WTC11 (cell line): ENCODE data around the gene DNAJC18. TPM values are rescaled to one million over a fixed set of nuclear protein-coding genes. Genes with fewer than 3 reads are reported as not detected.

Experiments used
- ATAC-seq: fragments of 200-7000 bp; cut with Tn5 transposase; 2 replicates; pipeline ENCODE4 v1.10.0; 2021; ENCODE audit warnings: mild to moderate bottlenecking, moderate library complexity
- CTCF ChIA-PET: fragments of 300-600 bp; sonication (Branson Sonifier 250); formaldehyde crosslinking; loops from one replicate; lab custom pipeline; 2021; ENCODE audit warnings: antibody characterized with exemption; lab: Charles Lee
- POLR2A ChIA-PET: fragments of 350-600 bp; sonication (Branson Sonifier 250); formaldehyde crosslinking; loops from one replicate; lab custom pipeline; 2021; ENCODE audit warnings: antibody characterized with exemption; lab: Charles Lee
- DNase-seq: peaks from one replicate; pipeline ENCODE4 v3.0.0; 2021; ENCODE audit warnings: low spot score
- H3K27ac Mint-ChIP-seq: 2 replicates; pipeline ENCODE4 v1.8.0; 2021; ENCODE audit warnings: mixed read lengths
- H3K27me3 Mint-ChIP-seq: 2 replicates; pipeline ENCODE4 v1.8.0; 2021; ENCODE audit warnings: low read depth, mild to moderate bottlenecking, moderate library complexity, mixed read lengths
- H3K36me3 Mint-ChIP-seq: 2 replicates; pipeline ENCODE4 v1.8.0; 2021; ENCODE audit warnings: mixed read lengths
- H3K4me1 Mint-ChIP-seq: 2 replicates; pipeline ENCODE4 v1.8.0; 2022; ENCODE audit warnings: mixed read lengths
- H3K4me3 Mint-ChIP-seq: 2 replicates; pipeline ENCODE4 v1.8.0; 2021; ENCODE audit warnings: mild to moderate bottlenecking, moderate library complexity, mixed read lengths
- H3K9me3 Mint-ChIP-seq: 2 replicates; pipeline ENCODE4 v1.8.0; 2021; ENCODE audit warnings: mixed read lengths
- ATF1 ChIP-seq: sonication (generic); formaldehyde crosslinking; IDR thresholded peaks from 2 replicates; pipeline ENCODE4 v1.8.1; 2023; ENCODE audit warnings: mild to moderate bottlenecking, moderate library complexity, missing genetic modification reagents
- CREM ChIP-seq: sonication (generic); formaldehyde crosslinking; IDR thresholded peaks from 2 replicates; pipeline ENCODE4 v1.8.1; 2022; ENCODE audit warnings: mild to moderate bottlenecking, missing genetic modification reagents, moderate library complexity
- E2F1 ChIP-seq: sonication (generic); formaldehyde crosslinking; IDR thresholded peaks from 2 replicates; pipeline ENCODE4 v1.8.0; 2022; ENCODE audit warnings: mild to moderate bottlenecking, missing genetic modification reagents
- E2F5 ChIP-seq: sonication (generic); formaldehyde crosslinking; IDR thresholded peaks from 2 replicates; pipeline ENCODE4 v1.8.1; 2022; ENCODE audit warnings: mild to moderate bottlenecking, moderate library complexity, missing genetic modification reagents
- ETV6 ChIP-seq: sonication (generic); formaldehyde crosslinking; IDR thresholded peaks from 2 replicates; pipeline ENCODE4 v1.8.1; 2022; ENCODE audit warnings: mild to moderate bottlenecking, missing genetic modification reagents
- FOXP1 ChIP-seq: sonication (generic); formaldehyde crosslinking; IDR thresholded peaks from 2 replicates; pipeline ENCODE4 v1.8.0; 2022; ENCODE audit warnings: missing genetic modification reagents, mild to moderate bottlenecking, moderate library complexity, borderline replicate concordance
- HMGA2 ChIP-seq: fragments of 250-450 bp; sonication (Bioruptor Pico); IDR thresholded peaks from 2 replicates; pipeline ENCODE4 v1.4.0; 2021; ENCODE audit warnings: mild to moderate bottlenecking, moderate library complexity
- IRF1 ChIP-seq: sonication (generic); formaldehyde crosslinking; IDR thresholded peaks from 2 replicates; pipeline ENCODE4 v1.8.0; 2023; ENCODE audit warnings: missing genetic modification reagents
- MAX ChIP-seq: sonication (generic); formaldehyde crosslinking; IDR thresholded peaks from 2 replicates; pipeline ENCODE4 v1.8.0; 2022; ENCODE audit warnings: mild to moderate bottlenecking, missing genetic modification reagents
- NFYB ChIP-seq: sonication (generic); formaldehyde crosslinking; conservative IDR thresholded peaks from 2 replicates; pipeline ENCODE4 v1.8.0; 2022; ENCODE audit warnings: low read depth, missing genetic modification reagents
- NR2C2 ChIP-seq: sonication (generic); formaldehyde crosslinking; IDR thresholded peaks from 2 replicates; pipeline ENCODE4 v1.8.0; 2022; ENCODE audit warnings: mild to moderate bottlenecking, missing genetic modification reagents
- SP1 ChIP-seq: sonication (generic); formaldehyde crosslinking; conservative IDR thresholded peaks from 2 replicates; pipeline ENCODE4 v1.8.1; 2022; ENCODE audit warnings: missing genetic modification reagents
- USF2 ChIP-seq: sonication (generic); formaldehyde crosslinking; IDR thresholded peaks from 2 replicates; pipeline ENCODE4 v1.8.1; 2023; ENCODE audit warnings: mild to moderate bottlenecking, missing genetic modification reagents, moderate library complexity
- ZBTB21 ChIP-seq: sonication (generic); formaldehyde crosslinking; IDR thresholded peaks from 2 replicates; pipeline ENCODE4 v1.8.1; 2023; ENCODE audit warnings: mild to moderate bottlenecking, missing genetic modification reagents, borderline replicate concordance
- ZNF263 ChIP-seq: sonication (generic); formaldehyde crosslinking; IDR thresholded peaks from 2 replicates; pipeline ENCODE4 v1.8.1; 2022; ENCODE audit warnings: low read depth, mild to moderate bottlenecking, moderate library complexity, missing genetic modification reagents
- ZNF281 ChIP-seq: sonication (generic); formaldehyde crosslinking; IDR thresholded peaks from 2 replicates; pipeline ENCODE4 v1.8.0; 2023; ENCODE audit warnings: mild to moderate bottlenecking, missing genetic modification reagents
- total RNA-seq: library from RNA; stranded (reverse); gene quantifications from 3 replicates; pipeline ENCODE4 v1.2.3, GENCODE V29; 2021

The DNAJC18 gene
- total RNA-seq, 1 experiment from 2014 or later: 23.7 TPM

GRCh38 chr5:139406963-139407362 is 32.4 kb downstream of the DNAJC18 start:
- H3K9me3 Mint-ChIP-seq: no peaks in the 10 kb centered on the region
- H3K27me3 Mint-ChIP-seq: no peaks in the 10 kb centered on the region
- ChIA-PET CTCF (interaction anchor here (1.2 to 1.4 kb wide), 2 partner anchors 16 to 229 kb away, joined by 3 read pairs; no protein-coding TSS in a partner anchor), POLR2A (interaction anchor here (0.6 kb wide), 1 partner anchor 130 kb away, joined by 6 read pairs; no protein-coding TSS in a partner anchor)
- no peak overlapping the region for H3K27ac Mint-ChIP-seq
- H3K36me3 Mint-ChIP-seq: no peaks in the 10 kb centered on the region
- ATAC-seq: no peak
- peaks cover 16% of the 10 kb centered on the region for H3K4me1 Mint-ChIP-seq
- TF ChIP-seq FOXP1 (CRISPR knock-in tag): no peak
- no peak for TF ChIP-seq IRF1
- no peak for TF ChIP-seq ZNF281
- no peak overlapping the region for H3K4me3 Mint-ChIP-seq
- DNase-seq: no peak

GRCh38 chr5:139404484-139404840 is 34.9 kb downstream of the DNAJC18 start:
- Mint-ChIP-seq H3K4me3 (peak overlapping the region; percentile 94), H3K27me3 (no peaks in the 10 kb centered on the region)
- CTCF ChIA-PET: interaction anchor here (0.6 to 3.4 kb wide), 5 partner anchors 12 to 232 kb away, joined by 3 to 31 read pairs (median 3); partner anchors contain the start of gene PROB1
- no peak for DNase-seq
- POLR2A ChIA-PET: interaction anchor here (0.9 to 1.5 kb wide), 4 partner anchors 9 to 131 kb away, joined by 3 to 4 read pairs (median 4); partner anchors contain the start of genes PAIP2 and PROB1
- no peak for TF ChIP-seq ATF1
- TF ChIP-seq ZBTB21 (CRISPR knock-in tag): no peak
- TF ChIP-seq E2F1 (CRISPR knock-in tag): no peak
- peak; percentile 41; the same call in 1 of the 2 replicates for TF ChIP-seq ZNF263
- TF ChIP-seq ETV6: no peak
- TF ChIP-seq, all 79 proteins: peak for 1
- Mint-ChIP-seq H3K27ac (peak overlapping the region; percentile 95), H3K36me3 (peaks cover 7% of the 10 kb centered on the region), H3K4me1 (peaks cover 16% of the 10 kb centered on the region), H3K9me3 (no peaks in the 10 kb centered on the region)
- ATAC-seq: peak; percentile 2; the same call in 1 of the 2 replicates

GRCh38 chr5:139403787-139404483 is 35.4 kb downstream of the DNAJC18 start, which contains the start of gene SPATA24:
Gene SPATA24, minus strand, starts transcription at chr5:139404089. Its CDS starts 29 bp downstream, at chr5:139404060.
- peak within 1 kb of the TSS; percentile 100 for H3K27ac Mint-ChIP-seq
- TF ChIP-seq HMGA2: no peak
- TF ChIP-seq IRF1: no peak
- TF ChIP-seq NFYB: peak; percentile 76
- TF ChIP-seq CREM (CRISPR knock-in tag): peak; percentile 20; the same call in 1 of the 2 replicates
- no peak for TF ChIP-seq NR2C2
- no peak for TF ChIP-seq ZNF281
- peak; percentile 81 for TF ChIP-seq ETV6
- peak; percentile 87 for TF ChIP-seq MAX (CRISPR knock-in tag)
- no peak for TF ChIP-seq E2F5
- TF ChIP-seq SP1 (CRISPR knock-in tag): peak; percentile 88
- no peak for TF ChIP-seq USF2

More at GRCh38 chr5:139403787-139404483, 35.4 kb downstream of the DNAJC18 start, which contains the start of gene SPATA24:
- Mint-ChIP-seq H3K4me3 (peak within 1 kb of the TSS; percentile 94), H3K4me1 (peaks cover 16% of the 10 kb centered on the region), H3K27me3 (no peaks in the 10 kb centered on the region), H3K36me3 (peaks cover 12% of the 10 kb centered on the region), H3K9me3 (no peaks in the 10 kb centered on the region)
- DNase-seq: peak; percentile 98
- ChIA-PET CTCF (interaction anchor here (0.6 to 3.4 kb wide), 9 partner anchors 11 to 371 kb away, joined by 3 to 31 read pairs (median 3); partner anchors contain the start of genes CXXC5 and PROB1), POLR2A (interaction anchor here (0.9 to 1.5 kb wide), 5 partner anchors 9 to 130 kb away, joined by 3 to 4 read pairs (median 4); partner anchors contain the start of genes DNAJC18, PAIP2 and PROB1)
- peak; percentile 93 for ATAC-seq
